Thyroid gland (tissue), 4 donors: ENCODE results near the gene PSMD6. TPM values are rescaled to one million over a fixed set of nuclear protein-coding genes. Genes with fewer than 3 reads are reported as not detected.

Experiments
- DNase-seq, 2 donors: peaks; one replicate each; pipeline ENCODE4 v3.0.0-alpha.2; 2019
- H3K27ac ChIP-seq, 3 donors: fragments of 200-600 bp; sonication (generic); 1 replicate in 2 of 3; 2 replicates in 1 of 3; pipeline ENCODE4 v1.5.1; 2016 to 2019; ENCODE audit warnings: mild to moderate bottlenecking in 1 of 3, moderate library complexity in 1 of 3
- H3K27me3 ChIP-seq: fragments of 200-600 bp; sonication (generic); one replicate; pipeline ENCODE4 v1.5.1; 2019
- H3K36me3 ChIP-seq, 2 donors: fragments of 200-600 bp; sonication (generic); one replicate each; pipeline ENCODE4 v1.5.1; 2016 to 2019
- H3K4me1 ChIP-seq, 2 donors: fragments of 200-600 bp; sonication (generic); one replicate each; pipeline ENCODE4 v1.5.1; 2017 to 2019
- H3K4me3 ChIP-seq, 3 donors: fragments of 200-600 bp; sonication (generic); replicated peaks in 1 of 3; 1 replicate in 2 of 3; 2 replicates in 1 of 3; pipeline ENCODE4 v1.5.1; 2016; ENCODE audit warnings: mild to moderate bottlenecking in 1 of 3
- H3K9me3 ChIP-seq: fragments of 200-600 bp; sonication (generic); one replicate; pipeline ENCODE4 v1.5.1; 2017
- POLR2A ChIP-seq, 2 donors: fragments of 450-650 bp; IDR thresholded peaks; one replicate each; pipeline ENCODE4 v1.6.1; 2017; ENCODE audit warnings: antibody characterized with exemption in 2 of 2, mild to moderate bottlenecking in 2 of 2, moderate library complexity in 1 of 2
- WGBS, 2 donors: methylation state at CpG; one replicate each; pipeline ENCODE4 v1.1.5; 2017; 5-methylcytosine and 5-hydroxymethylcytosine counted together
- intact Hi-C: fragments of 100-400 bp; cut with DNase I; formaldehyde crosslinking; loops from one replicate; pipeline ENCODE4 v1.15.1; 2023
- total RNA-seq, 4 donors: library from RNA; depleted of rRNA; stranded (reverse); fragments of >200 nt; gene quantifications; one replicate each; pipeline ENCODE4 v1.2.3, GENCODE V29; 2016
- TF ChIP-seq, protein P1 (sequence below), 6 experiments: fragments of 200-600 bp in 3 of 6; fragments of 450-650 bp in 3 of 6; sonication (generic) in 3 of 6; IDR thresholded peaks; one replicate each; pipeline ENCODE4 v1.5.1; 2016 to 2019; ENCODE audit warnings: antibody characterized with exemption in 6 of 6, mild to moderate bottlenecking in 2 of 6, inconsistent platforms in 1 of 6, moderate library complexity in 1 of 6

The PSMD6 gene
- total RNA-seq, 4 donors from 2014 or later, result 64.1 to 116 (median 75.3) TPM

DNA sequence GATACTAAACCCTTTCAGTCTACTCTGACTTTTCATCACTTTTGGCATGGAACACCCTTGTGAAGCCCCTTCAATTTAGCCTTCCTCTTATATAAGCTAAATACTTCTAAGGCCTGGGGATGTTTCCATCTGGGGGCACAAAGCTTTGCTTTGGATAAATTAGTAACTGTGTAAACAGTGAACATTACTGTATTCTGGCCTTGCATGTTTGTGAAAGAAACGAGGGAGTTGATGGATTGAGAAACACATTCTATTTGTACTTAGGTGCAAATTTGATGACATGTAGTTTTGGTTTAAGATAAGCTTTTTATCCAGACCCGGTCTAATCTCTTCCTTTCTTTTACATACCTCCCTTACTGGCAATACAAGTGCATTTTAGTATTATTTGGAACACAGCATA, 19.7 kb downstream of the PSMD6 start:
- H3K4me1 ChIP-seq, result peaks cover 16 to 17% of the 10 kb centered on the region in 2 donors
- intact Hi-C loops, result no loop called here
- 82 to 91% methylated on average over 2 of the region's 2 CpGs for WGBS, 2 donors
- H3K36me3 ChIP-seq, result peaks cover 14 to 25% of the 10 kb centered on the region in 2 donors
- no peak for TF ChIP-seq POLR2A (IDR thresholded peaks at IDR 0.05)
- TF ChIP-seq, protein P1, sequence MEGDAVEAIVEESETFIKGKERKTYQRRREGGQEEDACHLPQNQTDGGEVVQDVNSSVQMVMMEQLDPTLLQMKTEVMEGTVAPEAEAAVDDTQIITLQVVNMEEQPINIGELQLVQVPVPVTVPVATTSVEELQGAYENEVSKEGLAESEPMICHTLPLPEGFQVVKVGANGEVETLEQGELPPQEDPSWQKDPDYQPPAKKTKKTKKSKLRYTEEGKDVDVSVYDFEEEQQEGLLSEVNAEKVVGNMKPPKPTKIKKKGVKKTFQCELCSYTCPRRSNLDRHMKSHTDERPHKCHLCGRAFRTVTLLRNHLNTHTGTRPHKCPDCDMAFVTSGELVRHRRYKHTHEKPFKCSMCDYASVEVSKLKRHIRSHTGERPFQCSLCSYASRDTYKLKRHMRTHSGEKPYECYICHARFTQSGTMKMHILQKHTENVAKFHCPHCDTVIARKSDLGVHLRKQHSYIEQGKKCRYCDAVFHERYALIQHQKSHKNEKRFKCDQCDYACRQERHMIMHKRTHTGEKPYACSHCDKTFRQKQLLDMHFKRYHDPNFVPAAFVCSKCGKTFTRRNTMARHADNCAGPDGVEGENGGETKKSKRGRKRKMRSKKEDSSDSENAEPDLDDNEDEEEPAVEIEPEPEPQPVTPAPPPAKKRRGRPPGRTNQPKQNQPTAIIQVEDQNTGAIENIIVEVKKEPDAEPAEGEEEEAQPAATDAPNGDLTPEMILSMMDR (IDR thresholded peaks at IDR 0.05), result no peak
- no peak overlapping the region for H3K27ac ChIP-seq
- H3K27me3 ChIP-seq, result no peaks in the 10 kb centered on the region
- DNase-seq, result no peak
- no peaks in the 10 kb centered on the region for H3K9me3 ChIP-seq
- no peak overlapping the region for H3K4me3 ChIP-seq

DNA sequence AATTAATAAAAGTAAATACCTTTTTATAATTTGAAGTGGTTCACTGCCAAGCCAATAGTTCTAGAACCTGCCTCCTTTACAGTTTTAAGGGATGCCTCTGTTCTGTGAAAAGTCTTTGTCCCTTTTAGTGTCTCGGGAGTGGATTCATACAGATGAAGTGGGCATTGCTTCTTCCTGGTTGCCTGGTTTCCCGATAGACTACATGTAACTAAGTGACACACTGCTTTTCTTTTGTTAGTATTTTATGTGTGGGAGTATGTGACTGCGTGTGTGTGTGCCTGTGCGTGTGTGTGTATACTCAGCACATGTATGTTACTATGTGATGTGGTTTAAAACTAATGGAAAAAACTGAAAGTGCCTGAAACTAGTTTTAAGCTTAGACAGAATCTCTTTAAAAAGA, 21.1 kb downstream of the PSMD6 start:
- peaks cover 16 to 17% of the 10 kb centered on the region in 2 donors for H3K4me1 ChIP-seq
- TF ChIP-seq, protein P1 (IDR thresholded peaks at IDR 0.05), result no peak
- no peak overlapping the region for H3K4me3 ChIP-seq
- peaks cover 11 to 20% of the 10 kb centered on the region in 2 donors for H3K36me3 ChIP-seq
- no peak for DNase-seq
- H3K27ac ChIP-seq, result no peak overlapping the region
- WGBS, 2 donors, result 87 to 94% methylated on average over 4 of the region's 4 CpGs
- H3K9me3 ChIP-seq, result no peaks in the 10 kb centered on the region
- intact Hi-C loops, result no loop called here
- no peaks in the 10 kb centered on the region for H3K27me3 ChIP-seq

DNA sequence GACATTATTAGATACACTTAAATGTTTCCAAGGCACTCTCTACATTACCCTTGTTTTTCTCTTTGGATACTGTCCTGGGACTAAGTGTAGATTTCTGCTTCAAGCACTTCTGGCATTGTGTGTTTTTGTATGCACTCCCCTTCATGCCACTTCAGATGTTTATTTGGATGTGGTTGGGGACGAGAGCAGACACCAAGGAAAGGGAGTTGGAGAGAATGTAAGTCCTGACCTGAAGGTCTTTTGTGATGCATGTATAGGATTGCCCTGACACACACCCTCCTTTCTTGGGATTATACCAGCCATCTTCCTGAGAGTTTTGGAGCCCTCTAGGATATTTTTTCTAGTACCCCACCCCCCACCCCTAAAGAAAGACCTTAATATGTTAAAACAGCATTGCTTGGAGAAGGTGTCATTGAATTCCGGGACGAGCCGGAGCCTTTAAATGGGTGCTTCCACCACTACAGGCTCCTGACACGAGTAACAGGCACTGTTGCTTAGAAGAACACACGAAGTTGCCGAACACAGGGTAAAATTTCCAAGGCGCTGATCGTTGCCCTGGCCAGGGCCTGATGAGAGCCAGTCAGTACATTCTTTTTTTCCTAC, 22.7 kb downstream of the PSMD6 start:
- Histone ChIP-seq H3K4me1 (peaks cover 16 to 17% of the 10 kb centered on the region in 2 donors), H3K27ac (peak overlapping the region in 1 of 3 donors; percentile 11), H3K9me3 (no peaks in the 10 kb centered on the region), H3K27me3 (no peaks in the 10 kb centered on the region), H3K4me3 (no peak overlapping the region), H3K36me3 (peaks cover 12 to 16% of the 10 kb centered on the region in 2 donors)
- intact Hi-C loops, result no loop called here
- DNase-seq, result no peak
- TF ChIP-seq POLR2A (IDR thresholded peaks at IDR 0.05), result no peak
- TF ChIP-seq, protein P1 (IDR thresholded peaks at IDR 0.05), result no peak
- 49 to 72% methylated on average over 9 of the region's 9 CpGs for WGBS, 2 donors

DNA sequence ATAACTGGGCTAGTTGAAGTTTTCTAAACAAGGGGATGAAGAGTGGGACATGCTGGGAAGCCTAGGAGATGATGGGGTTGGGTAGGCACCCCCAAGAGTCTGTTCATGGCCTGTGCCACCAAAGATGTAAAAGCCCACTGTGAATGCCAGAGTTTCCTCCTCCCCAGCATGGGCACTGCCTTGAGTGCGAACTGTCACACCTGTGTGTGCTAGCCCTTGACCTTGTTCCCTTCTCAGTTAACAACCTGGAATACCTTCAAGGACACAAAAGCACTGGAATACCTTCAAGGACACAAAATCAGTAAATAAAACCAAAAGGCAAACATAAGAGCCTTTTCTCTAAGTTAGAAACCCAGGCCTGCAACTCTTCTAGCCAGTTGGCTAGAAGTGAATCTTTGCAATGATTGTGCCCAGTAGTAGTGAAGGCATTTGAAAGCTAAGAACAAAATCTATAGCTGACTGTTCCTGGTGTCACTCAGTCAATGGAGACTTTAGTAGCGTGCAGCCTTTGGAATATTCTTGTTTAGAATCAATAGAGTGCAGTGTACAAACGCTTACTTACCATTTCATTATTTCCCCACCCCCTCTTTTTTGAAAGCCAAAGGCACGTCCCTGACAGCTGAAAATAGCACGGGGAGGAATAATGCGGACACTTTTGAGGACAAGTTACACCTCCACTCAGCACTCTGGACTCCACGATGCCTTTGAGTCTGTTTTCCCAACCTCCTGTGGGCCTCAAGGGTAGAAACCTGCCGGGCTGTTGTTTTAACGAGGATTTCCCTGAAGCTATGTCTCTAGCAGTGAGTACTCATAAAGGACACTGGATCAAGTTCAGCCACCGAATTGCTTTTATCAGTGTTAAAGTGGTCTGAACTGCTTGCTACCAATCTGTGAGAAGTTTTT, 24.2 kb downstream of the PSMD6 start:
- peaks cover 14 to 17% of the 10 kb centered on the region in 2 donors for H3K36me3 ChIP-seq
- intact Hi-C loops, result no loop called here

More for the DNA sequence above, 24.2 kb downstream of the PSMD6 start:
- no peaks in the 10 kb centered on the region for H3K27me3 ChIP-seq
- H3K4me3 ChIP-seq, result no peak overlapping the region
- H3K27ac ChIP-seq, result peak overlapping the region in 1 of 3 donors; percentile 48
- TF ChIP-seq, protein P1 (IDR thresholded peaks at IDR 0.05), result no peak
- no peak for TF ChIP-seq POLR2A (IDR thresholded peaks at IDR 0.05)
- DNase-seq, result peak; percentile 47
- peaks cover 16 to 17% of the 10 kb centered on the region in 2 donors for H3K4me1 ChIP-seq
- WGBS, 2 donors, result 54 to 59% methylated on average over 10 of the region's 10 CpGs
- no peaks in the 10 kb centered on the region for H3K9me3 ChIP-seq
